CD4-positive, alpha-beta T cell treated with Interferon gamma for 1 hour (primary cell): ENCODE measurements around the gene MYRIP.
"Not testable (repeated sequence)": the region's sequence is repeated elsewhere in the genome, so short reads cannot be mapped to it uniquely, and the experiment has no call there.

Experiments used
- DNase-seq: peaks from one replicate; pipeline ENCODE4 v3.0.0-alpha.2; 2020

The MYRIP gene

GRCh38 chr3:40247714-40248454 lies 438.5 kb downstream of the MYRIP start:
- no peak for DNase-seq

- no peak for DNase-seq
Measured at GRCh38 chr3:40248591-40248990, 439.2 kb downstream of the MYRIP start.

- DNase-seq = no peak
Measured at GRCh38 chr3:40249168-40249567, 439.8 kb downstream of the MYRIP start.

GRCh38 chr3:40254491-40254890 lies 445.1 kb downstream of the MYRIP start:
- no peak for DNase-seq

- no peak for DNase-seq
Measured at GRCh38 chr3:40254891-40255290, 445.5 kb downstream of the MYRIP start.

- no peak for DNase-seq
Measured at GRCh38 chr3:40255532-40255931, 446.1 kb downstream of the MYRIP start.

GRCh38 chr3:40258064-40258463 lies 448.7 kb downstream of the MYRIP start:
- DNase-seq = no peak

GRCh38 chr3:40258555-40258954 lies 449.1 kb downstream of the MYRIP start:
- no peak for DNase-seq

GRCh38 chr3:40262331-40262730 lies 452.9 kb downstream of the MYRIP start:
- DNase-seq = no peak

- DNase-seq = no peak
Measured at GRCh38 chr3:40264451-40264850, 455.0 kb downstream of the MYRIP start.

- no peak for DNase-seq
Measured at GRCh38 chr3:40265181-40265580, 455.8 kb downstream of the MYRIP start.

- no peak for DNase-seq
Measured at GRCh38 chr3:40267937-40268724, 458.7 kb downstream of the MYRIP start.

- DNase-seq = no peak
Measured at GRCh38 chr3:40268802-40269524, 459.6 kb downstream of the MYRIP start.

- DNase-seq = no peak
Measured at GRCh38 chr3:40278791-40279190, 469.4 kb downstream of the MYRIP start.

GRCh38 chr3:40281995-40282394 lies 472.6 kb downstream of the MYRIP start:
- no peak for DNase-seq

GRCh38 chr3:40283057-40283456 lies 473.6 kb downstream of the MYRIP start:
- DNase-seq = not testable (repeated sequence)

- no peak for DNase-seq
Measured at GRCh38 chr3:40287248-40287647, 477.8 kb downstream of the MYRIP start.

- no peak for DNase-seq
Measured at GRCh38 chr3:40290396-40290795, 481.0 kb downstream of the MYRIP start.

GRCh38 chr3:40291471-40291870 lies 482.1 kb downstream of the MYRIP start:
- DNase-seq = no peak

- no peak for DNase-seq
Measured at GRCh38 chr3:40292637-40293349, 483.4 kb downstream of the MYRIP start.

- no peak for DNase-seq
Measured at GRCh38 chr3:40294434-40294833, 485.0 kb downstream of the MYRIP start.

- no peak for DNase-seq
Measured at GRCh38 chr3:40298075-40298474, 488.7 kb downstream of the MYRIP start.

GRCh38 chr3:40299130-40299720 lies 489.8 kb downstream of the MYRIP start:
- DNase-seq = no peak
